Measurements from ENCODE around the gene DPF3.

Gene DPF3

GRCh38 chr14:72663956-72664650, 229.8 kb downstream of the DPF3 start:
- DNase-seq, result no peak
- intact Hi-C loops (cut with DNase I), result no loop called here

GRCh38 chr14:72663076-72663487, 230.8 kb downstream of the DPF3 start:
- intact Hi-C loops (cut with DNase I), result no loop called here
- DNase-seq, result no peak

- intact Hi-C loops (cut with DNase I), result no loop called here
- no peak for DNase-seq
These were observed 231.7 kb downstream of the DPF3 start for GRCh38 chr14:72662214-72662613.

GRCh38 chr14:72657214-72657921, 236.5 kb downstream of the DPF3 start:
- DNase-seq, result no peak
- intact Hi-C loops (cut with DNase I), result no loop called here

GRCh38 chr14:72653026-72653425, 240.9 kb downstream of the DPF3 start:
- intact Hi-C loops (cut with DNase I), result no loop called here
- DNase-seq, result no peak

- no peak for DNase-seq
- intact Hi-C loops (cut with DNase I), result no loop called here
These were observed 241.7 kb downstream of the DPF3 start for GRCh38 chr14:72652179-72652578.

- peak in 3 of 10 donors; percentile 40 to 87 (median 72) for DNase-seq
- intact Hi-C loops (cut with DNase I), result no loop called here
These were observed 242.2 kb downstream of the DPF3 start for GRCh38 chr14:72651714-72652113.

GRCh38 chr14:72651081-72651480, 242.8 kb downstream of the DPF3 start:
- intact Hi-C loops (cut with DNase I), result no loop called here
- no peak for DNase-seq

GRCh38 chr14:72649603-72650227, 244.2 kb downstream of the DPF3 start:
- intact Hi-C loops (cut with DNase I), result no loop called here
- no peak for DNase-seq

GRCh38 chr14:72647782-72648181, 246.1 kb downstream of the DPF3 start:
- DNase-seq, result no peak
- intact Hi-C loops (cut with DNase I), result no loop called here

- intact Hi-C loops (cut with DNase I), result no loop called here
- no peak for DNase-seq
These were observed 246.9 kb downstream of the DPF3 start for GRCh38 chr14:72646861-72647528.

GRCh38 chr14:72645706-72646105, 248.2 kb downstream of the DPF3 start:
- intact Hi-C loops (cut with DNase I), result no loop called here

GRCh38 chr14:72644758-72645489, 249.0 kb downstream of the DPF3 start:
- intact Hi-C loops (cut with DNase I), result no loop called here
- DNase-seq, result no peak

More at GRCh38 chr14:72645706-72646105, 248.2 kb downstream of the DPF3 start:
- no peak for DNase-seq

- intact Hi-C loops (cut with DNase I), result no loop called here
These were observed 249.9 kb downstream of the DPF3 start for GRCh38 chr14:72644038-72644437.

GRCh38 chr14:72643317-72643801, 250.5 kb downstream of the DPF3 start:
- intact Hi-C loops (cut with DNase I), result no loop called here

More at GRCh38 chr14:72644038-72644437, 249.9 kb downstream of the DPF3 start:
- peak in 9 of 10 donors; percentile 24 to 92 (median 63) for DNase-seq

GRCh38 chr14:72640911-72641485, 252.9 kb downstream of the DPF3 start:
- intact Hi-C loops (cut with DNase I), result no loop called here
- DNase-seq, result no peak

More at GRCh38 chr14:72643317-72643801, 250.5 kb downstream of the DPF3 start:
- DNase-seq, result peak in 8 of 10 donors; percentile 42 to 93 (median 60)

- DNase-seq, result no peak
- intact Hi-C loops (cut with DNase I), result no loop called here
These were observed 255.9 kb downstream of the DPF3 start for GRCh38 chr14:72638021-72638420.

- no peak for DNase-seq
- intact Hi-C loops (cut with DNase I), result no loop called here
These were observed 257.0 kb downstream of the DPF3 start for GRCh38 chr14:72636871-72637270.

GRCh38 chr14:72636094-72636493, 257.8 kb downstream of the DPF3 start:
- DNase-seq, result no peak
- intact Hi-C loops (cut with DNase I), result no loop called here
